CD14-positive monocyte (primary cell): ENCODE data around the gene TRIM38. TPM values are rescaled to one million over a fixed set of nuclear protein-coding genes. Genes with fewer than 3 reads are reported as not detected.

ENCODE experiments used
- DNase-seq, 3 donors: peaks; one replicate each; pipeline ENCODE4 v3.0.0-alpha.2; 2011 to 2022
- H2AFZ ChIP-seq: 2 replicates; pipeline ENCODE4 v1.6.0; 2012; ENCODE audit warnings: mild to moderate bottlenecking, low read depth, low read length, inconsistent platforms; ENCODE audit not compliant: insufficient read depth, poor library complexity, severe bottlenecking
- H3K27ac ChIP-seq, 2 donors: 1 replicate in 1 of 2; 2 replicates in 1 of 2; pipeline ENCODE4 v1.5.1; 2012 to 2013; ENCODE audit warnings: low read length in 2 of 2, control low read depth in 1 of 2, inconsistent platforms in 1 of 2, low read depth in 1 of 2, mild to moderate bottlenecking in 1 of 2
- H3K27me3 ChIP-seq, 2 donors: one replicate each; pipeline versions ENCODE4 v1.6.0 to v1.6.1; 2011 to 2013; ENCODE audit warnings: low read length in 2 of 2; ENCODE audit not compliant: control insufficient read depth in 2 of 2, insufficient read depth in 2 of 2
- H3K36me3 ChIP-seq, 2 donors: replicated peaks in 1 of 2; 1 replicate in 1 of 2; 2 replicates in 1 of 2; pipeline versions ENCODE4 v1.5.1 to v1.6.1; 2012 to 2013; ENCODE audit warnings: low read length in 2 of 2, control low read depth in 1 of 2, inconsistent platforms in 1 of 2, mild to moderate bottlenecking in 1 of 2; ENCODE audit not compliant: insufficient read depth in 2 of 2, control insufficient read depth in 1 of 2
- H3K4me1 ChIP-seq, 2 donors: 1 replicate in 1 of 2; 2 replicates in 1 of 2; pipeline versions ENCODE4 v1.5.1 to v1.6.1; 2012 to 2013; ENCODE audit warnings: low read length in 2 of 2, control low read depth in 1 of 2, inconsistent platforms in 1 of 2, mild to moderate bottlenecking in 1 of 2, moderate library complexity in 1 of 2; ENCODE audit not compliant: insufficient read depth in 2 of 2, control insufficient read depth in 1 of 2
- H3K4me2 ChIP-seq: replicated peaks from 2 replicates; pipeline ENCODE3; 2012; ENCODE audit warnings: low read length, moderate library complexity, mild to moderate bottlenecking; ENCODE audit not compliant: poor library complexity, severe bottlenecking; ENCODE audit errors: extremely low read depth
- H3K4me3 ChIP-seq, 3 experiments: fragments of 200-600 bp in 1 of 3; sonication (generic) in 1 of 3; replicated peaks in 1 of 3; 1 replicate in 2 of 3; 2 replicates in 1 of 3; pipeline ENCODE4 v1.5.1; 2011 to 2013; ENCODE audit warnings: low read length in 3 of 3, mild to moderate bottlenecking in 3 of 3, control low read depth in 2 of 3, low read depth in 2 of 3, inconsistent platforms in 1 of 3, moderate library complexity in 1 of 3
- H3K79me2 ChIP-seq: 2 replicates; pipeline ENCODE4 v1.6.0; 2012; ENCODE audit warnings: mild to moderate bottlenecking, control low read depth, inconsistent platforms, low read length, moderate library complexity; ENCODE audit not compliant: insufficient read depth
- H3K9ac ChIP-seq: 2 replicates; pipeline ENCODE4 v1.6.0; 2017; ENCODE audit warnings: low read length, mild to moderate bottlenecking; ENCODE audit not compliant: insufficient read depth, poor library complexity, severe bottlenecking
- H3K9me3 ChIP-seq, 2 donors: replicated peaks in 1 of 2; 1 replicate in 1 of 2; 2 replicates in 1 of 2; pipeline versions ENCODE4 v1.5.1 to v1.6.1; 2012 to 2013; ENCODE audit warnings: low read length in 2 of 2, control low read depth in 1 of 2; ENCODE audit not compliant: control insufficient read depth in 1 of 2, insufficient read depth in 1 of 2
- H4K20me1 ChIP-seq: 2 replicates; pipeline ENCODE4 v1.6.0; 2012; ENCODE audit warnings: mild to moderate bottlenecking, low read length, control low read depth, moderate library complexity; ENCODE audit not compliant: insufficient read depth
- H3K27ac Mint-ChIP-seq, 7 donors: one replicate each; pipeline ENCODE4 v1.8.0; 2020; ENCODE audit warnings: mild to moderate bottlenecking in 7 of 7, mixed read lengths in 7 of 7, moderate library complexity in 6 of 7, inconsistent platforms in 2 of 7
- H3K27me3 Mint-ChIP-seq, 3 donors: one replicate each; pipeline ENCODE4 v1.8.0; 2021 to 2022; ENCODE audit warnings: low read depth in 3 of 3, mild to moderate bottlenecking in 3 of 3, mixed read lengths in 3 of 3, moderate library complexity in 3 of 3, inconsistent platforms in 1 of 3
- H3K36me3 Mint-ChIP-seq, 2 donors: one replicate each; pipeline ENCODE4 v1.8.0; 2020; ENCODE audit warnings: mixed read lengths in 2 of 2, inconsistent platforms in 1 of 2, mild to moderate bottlenecking in 1 of 2
- H3K4me1 Mint-ChIP-seq: one replicate; pipeline ENCODE4 v1.8.0; 2020; ENCODE audit warnings: mild to moderate bottlenecking, mixed read lengths
- H3K4me3 Mint-ChIP-seq, 2 donors: one replicate each; pipeline ENCODE4 v1.8.0; 2020; ENCODE audit warnings: mild to moderate bottlenecking in 2 of 2, mixed read lengths in 2 of 2, moderate library complexity in 1 of 2
- H3K9me3 Mint-ChIP-seq, 7 donors: one replicate each; pipeline ENCODE4 v1.8.0; 2020 to 2022; ENCODE audit warnings: mixed read lengths in 7 of 7, mild to moderate bottlenecking in 6 of 7, moderate library complexity in 6 of 7, inconsistent platforms in 2 of 7
- CTCF ChIP-seq: fragments of 200-600 bp; IDR thresholded peaks from one replicate; pipeline ENCODE4 v1.8.0; 2022; ENCODE audit warnings: antibody characterized with exemption, mild to moderate bottlenecking
- WGBS: methylation state at CpG from one replicate; pipeline ENCODE4 v1.1.5; 2013; ENCODE audit warnings: missing lambda C conversion rate; ENCODE audit not compliant: insufficient coverage; 5-methylcytosine and 5-hydroxymethylcytosine counted together
- intact Hi-C, 2 donors: fragments of 100-400 bp; cut with micrococcal nuclease; formaldehyde crosslinking; loops; one replicate each; pipeline versions ENCODE4 v1.15.0 to v1.15.1; 2023
- polyA plus RNA-seq, 3 donors: library from polyadenylated mRNA; depleted of rRNA in 1 of 3; unstranded in 2 of 3; stranded (reverse) in 1 of 3; fragments of 300-500 nt in 2 of 3; fragments of >200 nt in 1 of 3; fragmentation: Illumina TruSeq in 2 of 3; gene quantifications; 1 replicate in 2 of 3; 2 replicates in 1 of 3; pipeline ENCODE4 v1.2.3, GENCODE V29; 2012 to 2021

The TRIM38 gene
- polyA plus RNA-seq, 3 donors: 4.1 to 23.2 (median 8.0) TPM

- H2AFZ ChIP-seq: no peak overlapping the region
- H3K4me2 ChIP-seq: no peak overlapping the region
- intact Hi-C loops: no loop called here
- peaks cover 98% of the 10 kb centered on the region for H4K20me1 ChIP-seq
- no peaks in the 10 kb centered on the region for H3K9me3 Mint-ChIP-seq
- peaks cover 87 to 94% of the 10 kb centered on the region in 2 donors for H3K36me3 Mint-ChIP-seq
- H3K79me2 ChIP-seq: peaks cover 85% of the 10 kb centered on the region
- TF ChIP-seq CTCF: no peak
- 83% methylated on average over 1 of the region's 2 CpGs for WGBS
- no peak overlapping the region for H3K4me3 ChIP-seq
- H3K4me1 ChIP-seq: peaks cover 0 to 7% of the 10 kb centered on the region in 2 donors
- DNase-seq: no peak
- peaks cover 0 to 2% (median 0%) of the 10 kb centered on the region in 3 donors for H3K27me3 Mint-ChIP-seq
- peak overlapping the region in 4 of 7 donors; percentile 13 to 49 (median 31) for H3K27ac Mint-ChIP-seq
- peaks cover 10% of the 10 kb centered on the region for H3K4me1 Mint-ChIP-seq
- peak overlapping the region in 1 of 2 donors; percentile 11 for H3K27ac ChIP-seq
- H3K4me3 Mint-ChIP-seq: no peak overlapping the region
- no peak overlapping the region for H3K9ac ChIP-seq
- peaks cover 99 to 100% of the 10 kb centered on the region in 2 donors for H3K36me3 ChIP-seq
- H3K27me3 ChIP-seq: no peaks in the 10 kb centered on the region
- H3K9me3 ChIP-seq: no peaks in the 10 kb centered on the region
Observed at GRCh38 chr6:25973923-25974555, 11.4 kb downstream of the TRIM38 start.

- Mint-ChIP-seq H3K4me3 (no peak overlapping the region), H3K27ac (peak overlapping the region in 3 of 7 donors; percentile 6 to 28 (median 18)), H3K9me3 (no peaks in the 10 kb centered on the region), H3K4me1 (peaks cover 5% of the 10 kb centered on the region), H3K36me3 (peaks cover 82 to 92% of the 10 kb centered on the region in 2 donors), H3K27me3 (peaks cover 0 to 2% (median 0%) of the 10 kb centered on the region in 3 donors)
- no peak for DNase-seq
- peak overlapping the region in 1 of 2 donors; percentile 31 for H3K27ac ChIP-seq
- peaks cover 76% of the 10 kb centered on the region for H3K79me2 ChIP-seq
- H3K9me3 ChIP-seq: no peaks in the 10 kb centered on the region
- H3K4me1 ChIP-seq: peaks cover 0 to 2% of the 10 kb centered on the region in 2 donors
- peaks cover 96% of the 10 kb centered on the region for H4K20me1 ChIP-seq
- no peak overlapping the region for H3K4me2 ChIP-seq
- H3K9ac ChIP-seq: no peak overlapping the region
- H2AFZ ChIP-seq: no peak overlapping the region
- H3K4me3 ChIP-seq: no peak overlapping the region
- H3K27me3 ChIP-seq: no peaks in the 10 kb centered on the region
- TF ChIP-seq CTCF: no peak
- H3K36me3 ChIP-seq: peaks cover 94 to 97% of the 10 kb centered on the region in 2 donors
- WGBS: 87% methylated on average over 3 of the region's 5 CpGs
- intact Hi-C loops: no loop called here
Observed at GRCh38 chr6:25975923-25976560, 13.4 kb downstream of the TRIM38 start.
